Left ventricle myocardium inferior (tissue), 1 donor: Measurements from ENCODE around the gene LAIR1. TPM values are rescaled to one million over a fixed set of nuclear protein-coding genes. Genes with fewer than 3 reads are reported as not detected.

Experiments
- DNase-seq: peaks from one replicate; pipeline ENCODE4 v3.0.0-alpha.2; 2020
- H3K27ac ChIP-seq: fragments of 200-600 bp; replicated peaks from 2 replicates; pipeline ENCODE4 v1.8.0; 2021
- H3K27me3 ChIP-seq: fragments of 200-600 bp; 2 replicates; pipeline ENCODE4 v1.8.0; 2021; ENCODE audit warnings: low read depth
- H3K36me3 ChIP-seq: fragments of 200-600 bp; 2 replicates; pipeline ENCODE4 v1.8.0; 2021
- H3K4me1 ChIP-seq: fragments of 200-600 bp; 2 replicates; pipeline ENCODE4 v1.8.0; 2021
- H3K4me3 ChIP-seq: fragments of 200-600 bp; 2 replicates; pipeline ENCODE4 v1.8.0; 2021; ENCODE audit warnings: mild to moderate bottlenecking, moderate library complexity
- H3K9me3 ChIP-seq: fragments of 200-600 bp; replicated peaks from 2 replicates; pipeline ENCODE4 v1.8.0; 2021
- CTCF ChIP-seq: fragments of 200-600 bp; IDR thresholded peaks from 2 replicates; pipeline ENCODE4 v1.8.0; 2021; ENCODE audit warnings: antibody characterized with exemption, mild to moderate bottlenecking, borderline replicate concordance
- intact Hi-C: fragments of 100-400 bp; cut with micrococcal nuclease; formaldehyde crosslinking; loops from one replicate; pipeline ENCODE4 v1.11.0; 2022
- total RNA-seq: library from RNA; stranded (reverse); fragmentation: NEBNext Ultra II Directional; extraction: Animal tissue kit (Norgen Biotek cat#: 25700); gene quantifications from one replicate; pipeline ENCODE4 v1.2.1, GENCODE V29; 2021
- donor health status: DM: no; HTN: yes; CAD: no; lungs with severe emphysema.

Gene LAIR1
- total RNA-seq, 1 donor from 2014 or later: 5.1 TPM

- peaks cover 93% of the 10 kb centered on the region for H3K27me3 ChIP-seq
- no peak for DNase-seq
- H3K36me3 ChIP-seq: no peaks in the 10 kb centered on the region
- intact Hi-C loops: no loop called here
- no peaks in the 10 kb centered on the region for H3K9me3 ChIP-seq
- no peak overlapping the region for H3K27ac ChIP-seq
- TF ChIP-seq CTCF: no peak
- no peak overlapping the region for H3K4me3 ChIP-seq
- H3K4me1 ChIP-seq: peaks cover 6% of the 10 kb centered on the region
These were observed 28.6 kb upstream of the LAIR1 start for GRCh38 chr19:54393381-54393780.

GRCh38 chr19:54392105-54392504, 27.4 kb upstream of the LAIR1 start:
- intact Hi-C loops: no loop called here
- Histone ChIP-seq H3K4me3 (no peak overlapping the region), H3K4me1 (peaks cover 12% of the 10 kb centered on the region), H3K36me3 (no peaks in the 10 kb centered on the region), H3K27me3 (peaks cover 96% of the 10 kb centered on the region), H3K27ac (no peak overlapping the region), H3K9me3 (no peaks in the 10 kb centered on the region)
- no peak for TF ChIP-seq CTCF
- no peak for DNase-seq

GRCh38 chr19:54391589-54392061, 26.9 kb upstream of the LAIR1 start:
- H3K4me1 ChIP-seq: peaks cover 12% of the 10 kb centered on the region
- no peaks in the 10 kb centered on the region for H3K9me3 ChIP-seq
- TF ChIP-seq CTCF: no peak
- intact Hi-C loops: no loop called here
- no peaks in the 10 kb centered on the region for H3K36me3 ChIP-seq
- no peak for DNase-seq
- H3K4me3 ChIP-seq: no peak overlapping the region
- H3K27me3 ChIP-seq: peaks cover 96% of the 10 kb centered on the region
- H3K27ac ChIP-seq: no peak overlapping the region

GRCh38 chr19:54390942-54391577, 26.3 kb upstream of the LAIR1 start:
- peak; percentile 77 for TF ChIP-seq CTCF
- Histone ChIP-seq H3K27me3 (peaks cover 100% of the 10 kb centered on the region), H3K9me3 (no peaks in the 10 kb centered on the region), H3K4me1 (peaks cover 12% of the 10 kb centered on the region), H3K4me3 (no peak overlapping the region), H3K27ac (no peak overlapping the region), H3K36me3 (no peaks in the 10 kb centered on the region)
- DNase-seq: no peak
- intact Hi-C loops: no loop called here

- intact Hi-C loops: no loop called here
- Histone ChIP-seq H3K27ac (no peak overlapping the region), H3K27me3 (peaks cover 96% of the 10 kb centered on the region), H3K9me3 (no peaks in the 10 kb centered on the region), H3K4me3 (no peak overlapping the region), H3K4me1 (peaks cover 12% of the 10 kb centered on the region), H3K36me3 (no peaks in the 10 kb centered on the region)
- no peak for DNase-seq
- no peak for TF ChIP-seq CTCF
These were observed 24.8 kb upstream of the LAIR1 start for GRCh38 chr19:54389553-54389952.
